Measurements from ENCODE around the gene LRRC17.

DNA sequence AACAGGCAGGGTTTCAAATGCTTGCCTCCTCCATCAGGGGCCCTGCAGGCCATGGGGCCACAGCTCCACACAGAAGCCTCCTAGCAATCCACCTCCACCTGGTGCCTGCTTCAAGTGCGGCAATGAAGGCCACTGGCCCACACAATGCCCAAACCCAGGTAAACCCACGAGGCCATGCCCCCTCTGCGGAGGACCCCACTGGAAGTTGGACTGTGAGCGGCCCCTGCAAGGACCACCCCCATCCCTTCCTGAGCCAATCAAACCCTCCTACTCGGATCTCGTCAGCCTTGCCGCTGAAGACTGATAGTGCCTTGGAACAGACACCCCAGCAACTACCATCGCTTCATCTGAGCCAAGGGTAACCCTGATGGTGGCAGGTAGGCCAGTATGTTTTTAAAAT, 63.1 kb downstream of the LRRC17 start:
- TF ChIP-seq EZH2 (IDR thresholded peaks at IDR 0.05; ENCODE audit: borderline replicate concordance, low read length), result no peak
- TF ChIP-seq, protein P1, sequence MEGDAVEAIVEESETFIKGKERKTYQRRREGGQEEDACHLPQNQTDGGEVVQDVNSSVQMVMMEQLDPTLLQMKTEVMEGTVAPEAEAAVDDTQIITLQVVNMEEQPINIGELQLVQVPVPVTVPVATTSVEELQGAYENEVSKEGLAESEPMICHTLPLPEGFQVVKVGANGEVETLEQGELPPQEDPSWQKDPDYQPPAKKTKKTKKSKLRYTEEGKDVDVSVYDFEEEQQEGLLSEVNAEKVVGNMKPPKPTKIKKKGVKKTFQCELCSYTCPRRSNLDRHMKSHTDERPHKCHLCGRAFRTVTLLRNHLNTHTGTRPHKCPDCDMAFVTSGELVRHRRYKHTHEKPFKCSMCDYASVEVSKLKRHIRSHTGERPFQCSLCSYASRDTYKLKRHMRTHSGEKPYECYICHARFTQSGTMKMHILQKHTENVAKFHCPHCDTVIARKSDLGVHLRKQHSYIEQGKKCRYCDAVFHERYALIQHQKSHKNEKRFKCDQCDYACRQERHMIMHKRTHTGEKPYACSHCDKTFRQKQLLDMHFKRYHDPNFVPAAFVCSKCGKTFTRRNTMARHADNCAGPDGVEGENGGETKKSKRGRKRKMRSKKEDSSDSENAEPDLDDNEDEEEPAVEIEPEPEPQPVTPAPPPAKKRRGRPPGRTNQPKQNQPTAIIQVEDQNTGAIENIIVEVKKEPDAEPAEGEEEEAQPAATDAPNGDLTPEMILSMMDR (IDR thresholded peaks at IDR 0.05; ENCODE audit: low read length), result no peak
